ENCODE data around the gene ZNF253. TPM values are rescaled to one million over a fixed set of nuclear protein-coding genes. Genes with fewer than 3 reads are reported as not detected.

ZNF253 gene
- total and polyA plus RNA-seq, 9 of the 15 experiments (the other 6 are each of a cell fraction or from before 2014, with no cell fraction given), result 4.0 to 14.4 (median 7.5) TPM

- TF ChIP-seq PPARD (CRISPR knock-in tag; IDR thresholded peaks at IDR 0.05) (no peak), ZNF143 (CRISPR knock-in tag; IDR thresholded peaks at IDR 0.05) (no peak), KLF16 (IDR thresholded peaks at IDR 0.05) (peak; percentile 14; the same call in 1 of the 2 replicates), L3MBTL2 (IDR thresholded peaks at IDR 0.05) (peak; percentile 69), TRIM24 (IDR thresholded peaks at IDR 0.05) (peak; percentile 83 to 84), NONO (IDR thresholded peaks at IDR 0.05; ENCODE audit: low read depth in 2 of 2, low read length in 1 of 2) (no peak), TEAD1 (CRISPR knock-in tag; IDR thresholded peaks at IDR 0.05) (0 out of 4 replicates have a peak, but pooled peaks of 1 of the 2 experiments have one; percentile 57), HNRNPUL1 (IDR thresholded peaks at IDR 0.05; ENCODE audit: low read length) (no peak), PHF8 (IDR thresholded peaks at IDR 0.05; ENCODE audit: borderline replicate concordance, low read length) (no peak), NFIC (IDR thresholded peaks at IDR 0.05) (peak; percentile 19; the same call in 1 of the 2 replicates), TEAD4 (IDR thresholded peaks at IDR 0.05; ENCODE audit: low read length) (peak; percentile 72), TEAD4 (CRISPR knock-in tag; IDR thresholded peaks at IDR 0.05; ENCODE audit: borderline replicate concordance) (no peak), RFX7 (CRISPR knock-in tag; IDR thresholded peaks at IDR 0.05) (no peak), KAT8 (IDR thresholded peaks at IDR 0.05; ENCODE audit: low read depth) (no peak), FOXJ3 (CRISPR knock-in tag; IDR thresholded peaks at IDR 0.05) (no peak), DPF2 (IDR thresholded peaks at IDR 0.05) (peak; percentile 64; the same call in 1 of the 2 replicates), MTA2 (IDR thresholded peaks at IDR 0.05; ENCODE audit: low read depth) (peak; percentile 44; the same call in 1 of the 2 replicates), ZNF589 (CRISPR knock-in tag; IDR thresholded peaks at IDR 0.05; ENCODE audit: low read depth) (0 out of 2 replicates have a peak, but pooled peaks have one; percentile 35), ZNF175 (CRISPR knock-in tag; IDR thresholded peaks at IDR 0.05; ENCODE audit: low read depth) (no peak), ZNF79 (CRISPR knock-in tag; IDR thresholded peaks at IDR 0.05; ENCODE audit: low read depth) (no peak)
- TF ChIP-seq, protein P1, sequence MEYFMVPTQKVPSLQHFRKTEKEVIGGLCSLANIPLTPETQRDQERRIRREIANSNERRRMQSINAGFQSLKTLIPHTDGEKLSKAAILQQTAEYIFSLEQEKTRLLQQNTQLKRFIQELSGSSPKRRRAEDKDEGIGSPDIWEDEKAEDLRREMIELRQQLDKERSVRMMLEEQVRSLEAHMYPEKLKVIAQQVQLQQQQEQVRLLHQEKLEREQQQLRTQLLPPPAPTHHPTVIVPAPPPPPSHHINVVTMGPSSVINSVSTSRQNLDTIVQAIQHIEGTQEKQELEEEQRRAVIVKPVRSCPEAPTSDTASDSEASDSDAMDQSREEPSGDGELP (CRISPR knock-in tag; IDR thresholded peaks at IDR 0.05; ENCODE audit: borderline replicate concordance), result no peak
- TF ChIP-seq, protein P2, sequence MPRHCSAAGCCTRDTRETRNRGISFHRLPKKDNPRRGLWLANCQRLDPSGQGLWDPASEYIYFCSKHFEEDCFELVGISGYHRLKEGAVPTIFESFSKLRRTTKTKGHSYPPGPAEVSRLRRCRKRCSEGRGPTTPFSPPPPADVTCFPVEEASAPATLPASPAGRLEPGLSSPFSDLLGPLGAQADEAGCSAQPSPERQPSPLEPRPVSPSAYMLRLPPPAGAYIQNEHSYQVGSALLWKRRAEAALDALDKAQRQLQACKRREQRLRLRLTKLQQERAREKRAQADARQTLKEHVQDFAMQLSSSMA (CRISPR knock-in tag; IDR thresholded peaks at IDR 0.05), result no peak
- TF ChIP-seq, protein P3, sequence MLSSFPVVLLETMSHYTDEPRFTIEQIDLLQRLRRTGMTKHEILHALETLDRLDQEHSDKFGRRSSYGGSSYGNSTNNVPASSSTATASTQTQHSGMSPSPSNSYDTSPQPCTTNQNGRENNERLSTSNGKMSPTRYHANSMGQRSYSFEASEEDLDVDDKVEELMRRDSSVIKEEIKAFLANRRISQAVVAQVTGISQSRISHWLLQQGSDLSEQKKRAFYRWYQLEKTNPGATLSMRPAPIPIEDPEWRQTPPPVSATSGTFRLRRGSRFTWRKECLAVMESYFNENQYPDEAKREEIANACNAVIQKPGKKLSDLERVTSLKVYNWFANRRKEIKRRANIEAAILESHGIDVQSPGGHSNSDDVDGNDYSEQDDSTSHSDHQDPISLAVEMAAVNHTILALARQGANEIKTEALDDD (IDR thresholded peaks at IDR 0.05), result peak; percentile 30; the same call in 1 of the 2 replicates
- TF ChIP-seq, protein P4, sequence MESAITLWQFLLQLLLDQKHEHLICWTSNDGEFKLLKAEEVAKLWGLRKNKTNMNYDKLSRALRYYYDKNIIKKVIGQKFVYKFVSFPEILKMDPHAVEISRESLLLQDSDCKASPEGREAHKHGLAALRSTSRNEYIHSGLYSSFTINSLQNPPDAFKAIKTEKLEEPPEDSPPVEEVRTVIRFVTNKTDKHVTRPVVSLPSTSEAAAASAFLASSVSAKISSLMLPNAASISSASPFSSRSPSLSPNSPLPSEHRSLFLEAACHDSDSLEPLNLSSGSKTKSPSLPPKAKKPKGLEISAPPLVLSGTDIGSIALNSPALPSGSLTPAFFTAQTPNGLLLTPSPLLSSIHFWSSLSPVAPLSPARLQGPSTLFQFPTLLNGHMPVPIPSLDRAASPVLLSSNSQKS (CRISPR knock-in tag; IDR thresholded peaks at IDR 0.05), result no peak
- TF ChIP-seq, protein P5, sequence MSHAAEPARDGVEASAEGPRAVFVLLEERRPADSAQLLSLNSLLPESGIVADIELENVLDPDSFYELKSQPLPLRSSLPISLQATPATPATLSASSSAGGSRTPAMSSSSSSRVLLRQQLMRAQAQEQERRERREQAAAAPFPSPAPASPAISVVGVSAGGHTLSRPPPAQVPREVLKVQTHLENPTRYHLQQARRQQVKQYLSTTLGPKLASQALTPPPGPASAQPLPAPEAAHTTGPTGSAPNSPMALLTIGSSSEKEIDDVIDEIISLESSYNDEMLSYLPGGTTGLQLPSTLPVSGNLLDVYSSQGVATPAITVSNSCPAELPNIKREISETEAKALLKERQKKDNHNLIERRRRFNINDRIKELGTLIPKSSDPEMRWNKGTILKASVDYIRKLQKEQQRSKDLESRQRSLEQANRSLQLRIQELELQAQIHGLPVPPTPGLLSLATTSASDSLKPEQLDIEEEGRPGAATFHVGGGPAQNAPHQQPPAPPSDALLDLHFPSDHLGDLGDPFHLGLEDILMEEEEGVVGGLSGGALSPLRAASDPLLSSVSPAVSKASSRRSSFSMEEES (CRISPR knock-in tag; IDR thresholded peaks at IDR 0.05), result peak; percentile 84
Measured at GRCh38 chr19:19943848-19944582, 78.3 kb downstream of the ZNF253 start (continued).

Measured in K562 (cell line).